Right renal cortex interstitium (tissue), 3 donors: ENCODE data around the gene ZNF644. TPM values are rescaled to one million over a fixed set of nuclear protein-coding genes. Genes with fewer than 3 reads are reported as not detected.
A peak's percentile ranks its signal among the peaks of the same experiment; 100 is the strongest.

Source experiments
- DNase-seq, 3 donors: peaks; one replicate each; pipeline ENCODE4 v3.0.0-alpha.2; 2013; ENCODE audit warnings: low read depth in 3 of 3, low spot score in 2 of 3
- polyA plus RNA-seq, 3 donors: library from polyadenylated mRNA; unstranded; fragments of 120-200 nt; gene quantifications; one replicate each; pipeline ENCODE4 v1.2.1, GENCODE V29; 2013; ENCODE audit not compliant: insufficient read length in 3 of 3

The ZNF644 gene
- polyA plus RNA-seq, 3 donors: 65.6 to 76.7 (median 75.9) TPM

DNA sequence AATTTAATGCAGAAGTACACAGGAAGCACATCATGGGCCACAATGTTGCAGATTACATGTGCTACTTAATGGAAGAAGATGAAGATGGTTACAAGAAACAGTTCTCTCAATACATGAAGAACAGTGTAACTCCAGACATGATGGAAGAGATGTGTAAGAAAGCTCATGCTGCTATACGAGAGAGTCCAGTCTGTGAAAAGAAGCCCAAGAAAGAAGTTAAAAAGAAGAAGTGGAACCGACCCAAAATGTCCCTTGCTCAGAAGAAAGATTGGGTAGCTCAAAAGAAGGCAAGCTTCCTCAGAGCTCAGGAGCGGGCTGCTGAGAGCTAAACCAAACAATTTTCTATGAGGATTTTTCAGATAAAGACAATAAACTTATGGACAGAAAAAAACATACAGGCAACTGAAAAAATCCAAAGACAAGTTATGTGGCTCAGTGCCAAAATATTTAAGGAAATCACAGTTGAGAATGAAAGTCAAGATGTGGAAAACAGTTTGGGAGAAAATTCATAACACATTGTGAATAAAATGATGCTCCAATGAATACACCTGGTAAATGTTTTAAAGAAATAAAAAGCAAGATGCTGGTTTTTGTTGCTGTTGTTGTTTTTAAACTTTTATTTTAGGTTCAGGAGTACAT lies 2.8 kb upstream of the ZNF644 start:
- DNase-seq: no peak

DNA sequence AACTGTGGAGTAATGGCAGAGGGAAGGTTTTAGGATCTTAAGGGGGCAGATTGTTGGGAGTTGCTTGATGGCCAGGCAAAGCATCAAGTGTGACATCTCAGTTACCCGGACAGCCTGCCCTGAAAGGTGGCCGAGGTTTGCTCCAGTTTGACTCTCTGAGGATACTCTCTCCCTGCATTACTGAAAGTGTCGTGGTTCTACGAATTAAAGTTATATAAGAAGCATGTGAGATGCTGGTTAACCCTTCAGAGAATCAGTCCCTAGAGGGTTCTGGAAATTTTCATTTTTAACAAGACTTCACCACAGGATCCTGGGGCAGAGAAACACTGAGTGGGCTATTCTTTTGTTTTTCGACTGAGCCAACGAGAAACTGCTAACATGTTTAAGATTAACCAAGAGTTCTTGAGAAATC lies 689 bp upstream of the ZNF644 start:
- DNase-seq: peak in 1 of 3 donors; percentile 5

DNA sequence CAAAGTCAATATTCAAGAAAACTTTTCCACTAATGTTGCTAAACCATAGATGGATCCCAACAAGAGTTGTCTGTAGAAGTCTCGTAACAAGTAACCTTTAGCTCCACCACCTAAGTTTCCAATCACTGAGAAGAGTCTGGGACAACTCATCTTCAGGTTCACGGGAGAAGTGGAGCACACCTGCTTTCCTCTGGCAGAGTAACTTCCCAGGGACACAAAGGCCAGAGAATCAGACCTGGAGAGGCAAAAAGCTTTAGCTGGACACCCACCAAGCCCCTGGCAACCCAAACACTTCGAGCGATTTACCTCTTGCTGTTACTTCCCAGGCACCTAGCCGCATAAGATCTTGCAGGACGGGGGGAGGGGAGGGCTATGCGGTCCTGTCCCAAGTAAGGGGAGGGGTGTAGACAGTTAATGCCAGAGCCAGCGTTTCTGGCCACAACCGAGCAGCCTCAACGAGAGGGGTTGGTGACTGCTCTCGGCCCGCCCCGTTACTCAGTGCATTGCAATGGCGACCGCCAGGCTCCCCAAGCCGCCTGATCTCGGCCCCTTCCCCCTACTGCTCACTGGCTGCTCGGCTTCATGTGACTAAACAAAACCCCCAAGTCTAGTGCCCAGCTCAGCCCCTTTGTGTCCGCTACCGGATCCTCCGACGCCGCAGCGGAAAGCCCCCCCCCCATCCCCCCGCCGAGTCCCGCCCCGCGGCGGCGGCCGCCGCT lies 709 bp downstream of the ZNF644 start:
- DNase-seq: peak; percentile 47 to 69 (median 69)

DNA sequence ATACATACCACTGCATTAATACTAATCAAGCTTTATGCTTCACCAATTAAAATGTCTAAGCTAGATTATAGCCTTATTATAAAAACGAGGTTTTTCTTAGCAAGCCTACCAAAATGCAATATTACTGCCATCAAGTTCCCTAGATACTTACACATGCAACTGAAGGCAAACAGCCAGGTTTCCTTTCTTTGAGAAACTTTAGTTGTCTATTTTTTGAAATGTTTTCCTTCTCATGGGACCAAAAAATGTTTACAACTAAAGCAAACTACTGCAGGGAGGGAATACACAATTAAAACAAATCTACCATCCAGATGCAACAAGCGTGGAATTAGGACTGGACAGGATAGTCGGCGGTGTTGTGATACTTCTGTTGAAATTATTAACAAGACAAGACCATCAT lies 1.3 kb downstream of the ZNF644 start:
- DNase-seq: peak in 1 of 3 donors; percentile 3

DNA sequence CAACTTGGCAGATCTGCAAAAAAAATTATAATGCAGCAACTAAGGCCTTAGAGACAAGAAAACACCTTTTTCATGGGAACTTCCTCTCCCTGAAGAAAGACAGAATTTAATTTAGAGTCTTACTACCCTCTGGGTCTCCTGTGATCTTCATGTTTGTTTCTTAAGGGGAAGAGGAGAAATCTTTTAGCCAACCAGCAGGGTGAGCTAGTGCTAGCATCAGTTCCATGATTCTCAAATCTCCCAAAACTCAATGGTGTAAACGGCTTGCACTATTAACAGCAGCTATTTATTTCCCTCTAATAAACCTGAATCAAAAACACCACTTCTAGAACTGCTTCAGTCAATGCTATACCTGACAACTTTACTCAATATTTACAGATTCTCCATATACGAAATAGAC lies 3.8 kb downstream of the ZNF644 start:
- DNase-seq: no peak

DNA sequence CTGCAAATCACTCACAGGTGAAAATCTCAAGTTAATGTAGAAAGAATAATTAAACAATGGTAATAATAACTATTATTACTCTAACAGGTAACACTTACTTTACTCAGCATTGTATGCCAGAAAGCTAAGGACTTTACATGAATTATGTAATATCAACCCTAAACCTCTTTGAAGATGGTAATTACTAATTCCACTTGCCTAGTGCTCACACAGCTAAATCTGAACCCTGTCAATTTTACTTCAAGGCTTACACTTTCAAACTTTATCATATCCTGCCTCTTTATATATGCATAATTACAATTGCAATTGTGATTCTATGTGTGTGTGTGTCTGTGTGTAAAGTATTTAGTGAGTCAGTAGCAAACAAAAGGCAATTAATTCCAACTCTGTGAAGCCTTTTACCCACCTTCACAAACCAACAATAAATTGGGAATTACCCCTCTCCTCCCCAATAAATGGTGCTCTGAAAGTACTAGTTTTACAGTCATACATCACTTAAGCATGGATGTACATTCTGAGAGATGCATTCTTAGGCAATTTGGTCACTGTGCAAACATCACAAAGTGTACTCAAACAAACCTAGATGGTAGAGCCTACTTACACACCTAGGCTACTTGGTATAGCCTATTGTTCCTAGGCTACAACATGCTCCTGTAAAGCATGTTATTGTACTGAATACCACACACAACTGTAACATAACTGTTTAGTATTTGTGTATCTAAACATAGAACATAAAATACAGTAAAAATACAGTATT lies 5.9 kb downstream of the ZNF644 start:
- no peak for DNase-seq

DNA sequence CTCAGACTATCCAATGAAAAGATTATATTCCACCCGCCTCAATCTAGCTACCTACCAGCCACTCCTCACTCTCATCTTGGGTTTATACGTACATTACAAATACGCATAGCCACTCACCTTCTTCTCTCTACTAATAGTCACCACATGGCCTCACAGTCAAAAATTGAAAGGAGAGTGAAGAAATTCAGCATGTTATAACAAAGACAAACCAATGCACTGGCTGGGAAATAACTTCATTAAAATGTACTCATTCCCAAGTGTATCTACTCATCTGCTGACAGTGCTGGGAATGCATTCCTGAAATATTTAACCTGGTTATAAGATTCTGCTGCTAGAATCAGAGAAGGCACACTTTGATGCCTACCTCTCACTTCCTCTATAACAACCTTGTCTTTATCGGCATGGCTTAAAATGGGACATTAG lies 6.5 kb downstream of the ZNF644 start:
- DNase-seq: no peak

DNA sequence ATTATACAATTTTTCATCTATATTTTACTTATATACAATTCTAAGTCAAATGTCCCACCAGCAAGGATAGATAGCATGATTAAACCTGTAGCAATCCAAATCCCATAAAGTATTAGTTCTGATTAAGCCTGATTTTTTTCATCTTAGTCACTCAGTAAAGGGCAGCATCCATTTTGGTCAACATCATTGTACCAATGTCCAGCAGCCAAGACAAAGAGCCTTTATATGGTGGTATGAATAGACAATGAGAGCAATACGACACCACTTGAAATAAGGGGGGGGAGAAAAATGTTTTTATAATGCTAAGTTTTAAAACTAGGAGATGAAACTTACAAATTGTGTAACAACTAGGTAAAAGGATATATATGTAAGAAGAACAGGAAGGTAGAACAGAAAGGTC lies 7.4 kb downstream of the ZNF644 start:
- no peak for DNase-seq

DNA sequence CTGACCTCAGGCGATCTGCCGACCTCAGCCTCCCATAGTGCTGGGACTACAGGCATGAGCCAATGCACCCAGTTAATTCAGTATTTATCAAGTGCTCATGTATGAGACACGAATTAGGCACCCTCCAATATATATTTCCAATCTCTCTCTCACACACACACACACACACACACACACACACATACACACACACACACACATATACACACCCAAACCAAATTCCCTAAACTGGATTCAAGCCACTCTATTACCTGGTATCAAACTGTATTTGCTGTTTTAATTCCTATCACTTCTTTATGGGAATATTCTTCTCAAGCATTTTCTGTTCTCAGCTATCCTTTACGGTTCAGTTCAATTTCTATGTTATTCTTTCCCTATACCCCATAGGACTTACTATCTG lies 8.5 kb downstream of the ZNF644 start:
- DNase-seq: no peak

DNA sequence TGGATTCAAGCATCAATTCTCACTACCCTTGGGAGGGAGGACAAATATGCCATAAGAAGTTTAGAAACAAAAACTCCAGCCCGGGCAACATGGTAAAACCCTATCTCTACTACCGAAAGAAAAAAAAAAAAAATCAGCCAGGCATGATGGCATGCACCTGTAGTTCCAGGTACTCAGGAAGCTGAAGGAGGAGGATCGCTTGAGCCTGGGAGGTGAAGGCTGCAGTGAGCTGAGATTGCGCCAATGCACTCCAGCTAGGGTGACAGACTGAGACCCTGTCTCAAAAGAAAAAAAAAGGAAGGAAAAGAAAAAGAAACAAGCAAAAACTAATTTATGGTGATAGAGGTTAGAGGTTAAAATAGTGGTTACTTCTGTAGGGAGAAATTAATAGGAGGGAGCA lies 9.6 kb downstream of the ZNF644 start:
- no peak for DNase-seq

DNA sequence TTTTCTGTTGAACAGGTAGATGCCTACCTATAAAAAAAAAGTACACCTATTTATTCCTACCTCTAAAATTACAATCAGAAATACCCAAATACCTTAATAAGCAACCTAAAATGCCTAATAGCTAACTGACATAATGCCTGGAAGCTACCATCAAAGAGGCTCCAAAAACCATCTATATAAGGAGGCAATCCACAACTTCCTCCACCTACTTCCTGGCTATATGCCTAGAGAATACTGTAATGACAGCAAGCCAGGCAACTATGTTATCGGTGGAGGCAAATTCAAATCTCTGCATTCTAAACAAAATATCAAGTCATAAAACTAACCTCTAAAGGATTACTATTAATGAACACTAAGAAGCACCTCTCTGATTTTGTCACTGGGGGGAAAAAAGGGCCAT lies 10.1 kb downstream of the ZNF644 start:
- DNase-seq: no peak

DNA sequence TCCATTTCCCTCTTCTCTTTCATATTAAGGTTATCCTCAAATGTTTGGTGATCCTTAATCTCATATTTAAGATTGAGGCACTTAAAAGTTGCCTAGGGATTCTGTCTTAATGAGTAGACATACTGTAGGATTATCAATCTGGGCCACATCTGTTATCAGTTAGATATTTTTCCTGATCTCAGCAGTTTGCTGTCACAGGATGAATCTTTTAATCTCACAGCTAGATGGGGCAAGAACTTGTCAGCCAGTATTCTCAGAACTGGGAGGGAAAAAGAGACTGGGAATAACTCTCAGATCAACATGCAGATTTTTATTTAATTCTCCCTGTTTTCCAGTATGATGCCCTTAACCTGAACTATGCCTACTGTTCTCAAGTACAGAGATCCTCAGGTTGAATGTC lies 14.0 kb downstream of the ZNF644 start:
- no peak for DNase-seq

DNA sequence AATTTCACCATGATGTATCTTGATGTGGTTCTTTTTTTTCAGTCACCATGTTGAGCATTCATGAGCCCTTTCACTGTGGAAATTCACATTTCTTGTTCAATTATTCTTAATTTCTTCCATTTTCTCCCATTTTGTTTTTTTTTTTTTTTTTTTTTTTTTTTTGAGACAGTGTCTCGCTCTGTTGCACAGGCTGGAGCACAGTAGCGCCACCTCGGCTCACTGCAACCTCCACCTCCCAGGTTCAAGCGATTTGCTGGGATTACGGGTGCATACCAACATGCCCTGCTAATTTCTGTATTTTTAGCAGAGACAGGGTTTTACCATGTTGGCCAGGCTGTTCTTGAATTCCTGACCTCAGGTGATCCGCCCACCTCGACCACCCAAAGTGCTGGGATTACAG lies 14.7 kb downstream of the ZNF644 start:
- DNase-seq: no peak

DNA sequence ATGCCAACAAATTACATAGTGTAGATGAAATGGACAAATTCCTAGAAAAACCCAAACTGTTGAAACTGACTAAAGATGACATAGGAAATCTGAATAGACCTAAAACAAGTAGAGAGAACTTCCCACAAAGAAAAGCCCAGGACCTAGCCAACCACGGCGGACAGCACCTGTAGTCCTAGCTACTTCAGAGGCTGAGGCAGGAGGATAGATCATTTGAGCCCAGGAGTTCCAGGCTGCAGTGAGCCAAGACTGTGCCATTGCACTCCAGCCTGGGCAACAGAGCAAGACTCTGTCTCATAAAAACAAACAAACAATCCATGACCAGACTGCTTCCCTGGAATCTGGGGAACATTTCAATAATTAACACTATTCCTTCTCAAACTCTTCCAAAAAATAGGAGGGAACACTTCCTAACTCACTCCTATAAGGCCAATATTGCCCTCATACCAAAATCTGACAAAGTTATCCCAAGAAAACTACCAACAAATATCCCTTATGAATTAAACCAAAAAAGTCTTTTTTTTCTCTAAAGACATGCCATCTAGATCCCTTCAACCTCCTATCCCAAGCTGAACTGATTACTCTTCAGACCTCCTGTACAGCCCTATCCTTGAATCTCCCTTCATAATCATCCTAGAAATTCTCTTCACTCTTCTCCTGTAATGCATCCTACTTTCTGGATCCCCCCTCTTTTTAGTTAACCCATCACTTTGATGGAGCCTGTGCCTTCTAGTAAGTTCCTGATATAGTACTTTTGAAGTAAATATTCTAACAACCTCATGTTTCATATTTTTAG lies 15.5 kb downstream of the ZNF644 start:
- DNase-seq: no peak

DNA sequence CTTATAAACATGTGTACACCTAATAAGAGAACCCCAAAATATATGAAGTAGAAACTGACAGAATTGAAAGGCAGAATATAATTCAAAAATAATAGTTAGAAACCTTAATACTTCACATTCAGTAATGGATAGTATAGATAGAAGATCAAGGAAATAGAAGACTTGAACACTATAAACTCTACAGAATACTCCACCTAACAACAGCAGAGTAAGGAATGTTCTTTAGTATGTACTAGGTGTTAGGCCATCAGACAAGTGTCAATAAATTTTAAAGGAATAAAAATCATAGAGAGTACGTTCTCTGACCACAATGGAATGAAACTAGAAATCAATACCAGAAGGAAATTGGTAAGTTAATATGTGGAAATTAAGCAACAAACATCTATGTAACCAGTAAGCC lies 16.6 kb downstream of the ZNF644 start:
- DNase-seq: no peak

DNA sequence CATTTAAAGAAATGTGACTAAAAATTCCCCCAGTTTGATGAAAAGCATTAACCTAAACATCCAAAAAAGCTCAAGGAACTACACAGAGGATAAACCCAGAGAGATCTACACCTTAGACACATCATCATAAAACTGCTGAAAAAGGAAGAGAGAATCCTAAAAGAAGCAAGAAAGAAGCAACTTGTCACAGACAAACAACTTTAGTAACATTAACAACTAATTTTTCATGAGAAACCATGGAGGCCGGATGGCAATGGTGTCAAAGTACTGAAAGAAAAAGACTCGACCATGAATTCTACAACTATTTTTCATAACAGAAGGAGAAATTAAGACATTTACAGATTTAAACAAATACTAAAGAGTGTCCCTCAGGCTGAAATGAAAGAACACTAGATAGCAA lies 17.7 kb downstream of the ZNF644 start:
- DNase-seq: no peak

DNA sequence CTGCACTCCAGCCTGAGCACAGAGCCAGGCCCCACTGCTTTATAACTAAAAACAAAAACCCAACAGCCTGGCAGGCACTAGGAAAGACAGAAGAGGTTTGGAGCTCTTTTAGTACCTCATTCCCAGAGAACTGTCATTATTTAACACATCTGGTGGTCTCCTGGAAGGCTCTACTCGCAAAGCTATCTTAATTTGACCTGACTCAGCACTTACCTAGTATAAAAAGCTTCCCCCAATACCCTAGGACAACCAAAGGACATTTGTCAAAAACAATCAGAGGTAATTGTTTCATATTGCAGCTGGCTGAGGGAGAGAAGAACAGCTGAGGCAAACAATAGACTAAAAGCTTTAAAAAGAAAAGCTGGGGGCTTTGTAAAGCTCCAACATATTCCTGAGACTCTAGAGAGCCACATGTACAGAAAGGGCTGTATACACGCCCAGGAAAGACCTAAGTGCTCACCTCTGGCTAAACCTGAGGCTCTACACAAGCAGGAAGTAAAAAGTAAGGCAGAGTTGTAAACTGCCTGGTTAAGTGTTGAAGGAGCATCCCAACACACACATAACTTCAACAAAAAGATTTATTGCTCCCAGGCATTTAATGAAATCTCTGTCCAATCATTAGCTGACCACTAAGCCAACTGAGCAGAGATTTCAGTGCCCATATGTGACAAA lies 25.0 kb downstream of the ZNF644 start:
- no peak for DNase-seq

DNA sequence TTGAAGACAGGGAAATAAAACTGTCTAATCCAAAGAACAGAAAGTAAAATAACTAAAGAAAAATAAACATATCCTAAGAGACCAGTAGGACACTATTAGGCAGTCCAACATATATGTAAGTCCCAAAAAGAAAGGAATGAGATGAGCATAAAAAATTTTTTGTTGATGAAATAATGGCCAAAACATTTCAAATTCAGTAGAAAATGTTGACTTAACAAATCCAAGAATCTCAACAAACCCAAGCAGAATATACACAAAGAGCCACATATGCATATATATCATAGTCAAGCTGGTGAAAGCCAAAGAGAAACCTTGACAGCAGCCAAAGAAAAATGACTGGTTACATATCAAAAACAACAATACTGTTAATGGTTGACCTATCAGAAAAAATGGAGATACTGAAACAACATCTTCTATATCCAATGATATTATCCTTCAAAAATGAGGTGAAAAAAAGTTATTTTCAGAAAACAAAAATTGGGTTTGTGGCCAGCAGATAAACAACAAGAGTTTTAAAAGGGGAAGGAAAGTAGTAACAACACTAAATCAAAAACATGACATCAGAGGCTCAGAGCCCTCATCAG lies 26.4 kb downstream of the ZNF644 start:
- DNase-seq: no peak

DNA sequence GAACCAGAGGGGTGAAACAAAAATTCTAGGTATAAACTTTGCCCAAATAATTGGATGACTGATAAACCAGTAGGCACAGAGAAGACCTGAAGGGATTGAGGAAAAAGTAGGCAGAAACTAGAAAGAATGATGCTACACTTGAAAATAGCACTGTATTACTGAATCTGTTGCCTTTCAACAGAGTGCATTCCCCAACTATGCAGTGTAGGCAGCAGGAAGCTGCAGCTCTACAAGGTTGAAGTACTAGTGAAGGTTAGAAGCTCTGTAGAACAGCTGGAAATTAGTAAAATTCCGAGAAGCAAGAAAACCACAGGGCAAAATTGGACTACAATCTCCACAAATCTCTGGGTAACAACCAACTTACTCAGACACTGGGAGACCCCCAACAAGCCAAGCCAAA lies 27.4 kb downstream of the ZNF644 start:
- DNase-seq: no peak

DNA sequence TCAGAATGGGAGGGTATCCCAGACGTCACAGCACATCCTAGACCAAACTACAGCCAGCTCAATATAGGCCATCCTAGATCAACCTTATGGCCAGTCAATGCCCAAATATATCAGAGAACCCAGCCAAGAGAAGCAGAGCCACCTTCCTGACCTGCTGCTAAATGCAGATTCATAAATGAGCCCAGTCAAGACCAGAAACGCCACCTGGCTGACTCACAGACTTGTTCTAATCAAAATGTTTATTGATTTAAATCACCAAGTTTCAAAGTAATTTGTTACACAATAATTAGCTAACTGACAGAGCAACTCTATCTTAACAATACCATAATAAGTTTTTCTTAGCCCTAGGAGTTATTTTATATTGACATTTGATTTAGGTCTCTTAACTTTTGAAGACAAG lies 28.6 kb downstream of the ZNF644 start:
- DNase-seq: no peak
